GM19025 (cell line): ENCODE data around the gene NRGN.

ENCODE experiments used
- ATAC-seq: cut with Tn5 transposase; IDR thresholded peaks from one replicate; pipeline ENCODE4 v1.9.1; 2021; ENCODE audit warnings: mild to moderate bottlenecking, low read depth, moderate library complexity; ENCODE audit not compliant: unreplicated experiment

Gene NRGN

DNA sequence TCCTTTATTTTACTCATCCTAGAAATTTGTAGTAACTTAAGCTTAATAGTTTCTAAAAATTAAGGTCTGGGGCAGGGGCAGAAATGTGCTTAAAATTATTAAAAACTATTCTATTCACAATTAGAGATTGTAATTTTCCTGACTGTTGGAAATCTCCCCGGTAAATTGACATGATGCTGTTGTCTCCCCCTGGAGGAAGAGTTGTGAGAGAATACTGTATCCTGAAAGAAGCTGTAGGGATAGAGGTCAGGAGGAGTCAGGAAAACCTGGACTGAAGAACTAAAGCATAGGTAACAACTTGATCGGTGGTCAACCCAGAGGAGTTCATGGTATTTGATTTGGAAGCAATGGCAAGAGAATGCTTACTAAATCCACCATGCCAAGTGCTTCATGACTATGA, 38.5 kb downstream of the NRGN start:
- ATAC-seq, result no peak

DNA sequence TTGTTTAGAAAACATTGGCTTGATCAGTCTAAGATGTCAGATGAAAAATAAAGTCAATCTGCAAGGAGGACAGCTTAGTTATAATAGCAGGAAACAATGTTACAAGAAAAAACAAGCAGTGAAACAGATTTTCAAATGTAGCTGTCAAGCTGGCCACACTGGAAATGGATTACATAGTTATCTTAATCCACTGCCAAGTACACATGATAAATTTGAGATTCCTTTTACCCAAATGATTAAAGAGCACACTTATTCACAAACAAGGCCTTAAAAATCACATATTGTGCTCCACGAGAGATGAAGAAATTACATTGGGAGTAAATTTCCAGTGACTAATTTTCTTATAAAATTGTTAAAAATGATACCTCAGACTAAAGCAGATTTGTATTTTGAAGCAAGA, 39.8 kb downstream of the NRGN start:
- no peak for ATAC-seq

DNA sequence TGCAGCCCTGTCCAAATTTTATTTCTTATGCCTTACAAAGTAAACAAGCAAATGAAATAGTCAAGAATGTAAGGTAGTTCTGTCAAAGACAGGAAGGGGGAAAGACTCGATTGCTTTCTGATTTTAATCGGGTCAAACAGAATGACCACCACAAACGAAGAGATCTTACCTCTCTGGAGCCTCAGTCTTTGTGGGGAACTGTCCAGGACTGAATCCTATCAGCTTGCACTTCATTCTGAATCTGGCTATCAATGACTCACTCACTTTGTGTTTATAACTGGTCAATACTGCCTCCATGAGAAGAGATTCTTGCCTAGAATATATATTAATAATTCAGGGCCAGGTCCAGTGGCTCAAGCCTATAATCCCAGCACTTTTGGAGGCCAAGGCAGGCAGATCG, 43.3 kb downstream of the NRGN start:
- ATAC-seq, result no peak

DNA sequence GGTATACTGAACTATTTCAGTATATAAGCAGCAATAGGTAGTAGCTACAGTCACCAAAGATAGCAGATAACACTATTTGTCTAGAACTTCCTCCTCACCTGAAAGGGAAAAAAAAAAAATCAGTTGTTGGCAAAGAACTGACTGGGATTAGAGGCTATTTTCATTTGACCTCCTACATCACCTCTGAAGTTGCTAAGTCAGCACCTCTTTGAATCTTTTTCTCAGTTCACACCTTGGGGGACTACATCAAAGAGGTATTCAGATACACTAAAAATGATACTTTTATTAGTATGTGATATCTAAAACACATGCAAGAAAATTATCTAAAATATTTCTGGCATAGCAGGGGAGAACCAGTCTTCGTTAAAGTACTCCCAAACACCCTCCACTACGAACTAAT, 44.3 kb downstream of the NRGN start:
- no peak for ATAC-seq

DNA sequence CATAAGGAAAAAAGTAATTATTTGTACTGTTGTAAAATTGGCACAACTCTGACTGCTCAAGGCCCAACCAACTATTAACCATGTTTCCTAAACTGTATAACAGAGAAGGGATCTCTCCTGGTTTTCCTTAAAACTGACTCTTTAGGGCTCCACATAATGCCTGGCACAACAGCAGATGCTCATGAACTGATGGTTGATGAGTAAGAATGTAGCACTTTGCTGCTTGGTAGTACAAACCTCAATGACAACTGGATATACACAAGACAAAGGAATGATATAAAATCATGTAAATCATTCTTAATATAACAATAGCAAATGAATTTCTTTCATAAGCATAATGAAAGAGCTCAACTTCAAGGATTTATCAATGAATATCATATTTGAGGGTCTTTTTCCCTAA, 48.8 kb downstream of the NRGN start:
- ATAC-seq, result no peak

DNA sequence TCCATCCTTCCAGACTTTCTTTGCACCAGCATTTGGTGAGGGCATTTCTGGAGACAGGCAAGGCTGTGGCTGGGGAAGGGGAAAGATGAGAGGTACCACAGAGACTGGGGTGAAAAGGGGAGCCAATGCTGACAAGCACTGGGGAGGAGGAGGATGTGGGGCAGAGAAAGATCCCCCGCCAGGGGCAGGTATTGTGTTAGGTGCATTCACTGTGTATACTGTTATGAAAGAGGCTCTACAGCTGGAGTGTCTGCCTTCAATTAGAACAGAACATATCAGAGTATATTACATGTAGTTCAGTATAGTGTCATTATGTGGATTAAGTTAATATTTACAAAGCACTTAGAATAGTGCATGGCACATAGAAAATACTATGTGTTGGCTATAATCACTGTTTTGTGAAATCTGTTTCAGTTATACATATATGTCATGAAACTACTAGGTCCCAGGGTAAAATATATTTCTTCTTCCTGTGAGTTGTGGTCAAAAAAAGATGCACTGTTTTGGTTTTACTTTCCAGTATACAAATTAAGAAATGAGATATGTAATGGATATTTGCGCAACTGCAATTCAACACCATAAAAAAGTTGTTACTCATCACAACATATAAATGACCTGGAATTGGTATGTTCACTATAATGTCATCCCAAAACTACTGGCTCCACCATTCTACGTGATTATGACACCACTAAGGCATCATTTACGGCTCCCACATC, 52.0 kb downstream of the NRGN start:
- ATAC-seq, result no peak

DNA sequence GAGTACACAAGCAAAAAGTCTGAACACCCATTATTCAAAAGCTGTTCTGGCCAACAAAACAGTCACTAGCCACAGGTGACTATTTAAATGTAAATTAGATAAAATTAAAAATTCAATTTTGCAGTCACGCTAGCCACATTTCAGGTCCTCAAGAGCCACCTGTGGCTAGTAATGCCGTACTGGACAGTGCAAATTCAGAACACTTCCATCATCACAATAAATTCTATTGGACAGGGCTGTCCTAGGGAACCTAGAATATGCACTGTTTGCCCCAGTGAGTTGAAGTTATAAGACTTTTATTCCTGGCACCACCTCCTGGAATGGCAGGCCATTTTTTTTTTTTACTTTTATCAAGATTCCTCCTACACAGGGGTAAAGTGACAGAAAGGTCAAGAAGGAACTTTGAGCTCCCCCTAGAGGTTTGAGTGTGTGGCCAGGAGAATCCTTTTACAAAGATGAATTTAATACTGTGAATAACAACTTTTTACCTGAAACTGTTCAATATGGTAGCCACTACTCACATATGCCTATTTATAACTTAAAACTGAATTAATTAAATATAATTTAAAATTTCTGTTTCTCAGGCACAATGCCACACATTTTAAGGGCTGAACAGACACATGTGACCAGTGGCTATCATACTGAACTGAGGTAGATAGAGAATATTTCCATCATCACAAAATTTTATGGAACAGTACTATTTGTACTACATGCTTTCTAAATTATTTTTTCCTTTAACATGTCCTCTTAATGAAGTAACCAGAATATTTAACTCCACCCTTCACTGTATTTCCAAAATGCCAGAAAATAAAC, 53.9 kb downstream of the NRGN start:
- ATAC-seq, result no peak

DNA sequence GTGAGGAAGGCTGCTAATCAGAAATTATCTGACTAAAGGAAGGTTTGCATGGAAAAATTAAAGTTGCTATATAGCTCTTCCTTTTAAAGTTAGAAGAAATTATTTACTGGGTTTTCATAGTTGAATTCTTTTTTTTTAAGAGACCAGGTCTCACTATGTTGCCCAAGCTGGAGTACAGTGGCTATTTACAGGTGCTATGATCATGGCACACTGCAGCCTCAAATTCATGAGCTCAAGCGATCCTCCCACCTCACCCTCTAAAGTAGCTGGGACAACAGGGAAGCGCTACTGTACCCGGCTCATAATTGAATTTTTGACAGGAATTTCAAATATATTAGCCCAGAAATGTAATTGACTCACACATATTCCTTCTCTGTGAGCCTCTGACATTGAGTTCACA, 56.6 kb downstream of the NRGN start:
- no peak for ATAC-seq
